ENCODE data around the gene ARHGAP15. TPM values are rescaled to one million over a fixed set of nuclear protein-coding genes. Genes with fewer than 3 reads are reported as not detected.

The ARHGAP15 gene
- total RNA-seq, 1 donor from 2014 or later, result 18.5 TPM

- no peak overlapping the region for H3K27ac ChIP-seq
- no peaks in the 10 kb centered on the region for H3K36me3 ChIP-seq
- no peak overlapping the region for H3K4me3 ChIP-seq
- no peaks in the 10 kb centered on the region for H3K4me1 ChIP-seq
- no peaks in the 10 kb centered on the region for H3K9me3 ChIP-seq
- ATAC-seq (no peak), DNase-seq (no peak)
- intact Hi-C loops (cut with DNase I), result no loop called here
- H3K27me3 ChIP-seq (ENCODE audit: low read depth), result no peaks in the 10 kb centered on the region
- TF ChIP-seq CTCF (IDR thresholded peaks at IDR 0.05), result no peak
Measured at GRCh38 chr2:143463719-143464118, 334.5 kb downstream of the ARHGAP15 start.

DNA sequence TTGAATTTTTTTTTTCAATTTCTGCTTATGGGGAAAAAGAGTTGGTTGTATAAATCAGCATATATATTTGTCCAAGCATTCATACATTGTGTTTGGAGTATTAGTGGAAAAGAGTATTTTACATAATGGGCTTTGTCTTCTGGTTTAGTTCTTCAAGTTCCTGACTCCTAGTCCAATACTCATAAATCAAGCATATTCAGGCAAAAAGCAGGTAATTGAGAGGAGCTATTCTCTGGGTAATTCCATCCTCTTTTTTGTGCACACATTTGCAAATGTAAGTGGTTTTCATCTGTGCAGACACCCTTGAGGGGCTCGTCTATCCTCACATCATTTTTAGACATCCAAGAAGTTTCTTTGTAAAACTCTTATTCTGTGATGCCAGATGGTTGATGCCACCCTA is 337.2 kb downstream of the ARHGAP15 start:
- intact Hi-C loops (cut with DNase I), result no loop called here
- no peak overlapping the region for H3K4me3 ChIP-seq
- H3K36me3 ChIP-seq, result no peaks in the 10 kb centered on the region

GRCh38 chr2:143467011-143467410 is 337.8 kb downstream of the ARHGAP15 start:
- intact Hi-C loops (cut with DNase I), result no loop called here
- Histone ChIP-seq H3K4me1 (no peaks in the 10 kb centered on the region), H3K4me3 (no peak overlapping the region), H3K27me3 (ENCODE audit: low read depth) (no peaks in the 10 kb centered on the region), H3K36me3 (no peaks in the 10 kb centered on the region), H3K27ac (no peak overlapping the region), H3K9me3 (no peaks in the 10 kb centered on the region)
- DNase-seq (no peak), ATAC-seq (no peak)
- no peak for TF ChIP-seq CTCF (IDR thresholded peaks at IDR 0.05)

More for the DNA sequence above, 337.2 kb downstream of the ARHGAP15 start:
- H3K4me1 ChIP-seq, result no peaks in the 10 kb centered on the region
- H3K27ac ChIP-seq, result no peak overlapping the region
- DNase-seq (no peak), ATAC-seq (no peak)
- TF ChIP-seq CTCF (IDR thresholded peaks at IDR 0.05), result no peak
- H3K9me3 ChIP-seq, result no peaks in the 10 kb centered on the region
- no peaks in the 10 kb centered on the region for H3K27me3 ChIP-seq (ENCODE audit: low read depth)

GRCh38 chr2:143468341-143468888 is 339.2 kb downstream of the ARHGAP15 start:
- TF ChIP-seq CTCF (IDR thresholded peaks at IDR 0.05), result no peak
- no peaks in the 10 kb centered on the region for H3K9me3 ChIP-seq
- intact Hi-C loops (cut with DNase I), result no loop called here
- no peaks in the 10 kb centered on the region for H3K27me3 ChIP-seq (ENCODE audit: low read depth)
- H3K27ac ChIP-seq, result no peak overlapping the region
- no peaks in the 10 kb centered on the region for H3K4me1 ChIP-seq
- no peaks in the 10 kb centered on the region for H3K36me3 ChIP-seq
- ATAC-seq (no peak), DNase-seq (no peak)
- no peak overlapping the region for H3K4me3 ChIP-seq

DNA sequence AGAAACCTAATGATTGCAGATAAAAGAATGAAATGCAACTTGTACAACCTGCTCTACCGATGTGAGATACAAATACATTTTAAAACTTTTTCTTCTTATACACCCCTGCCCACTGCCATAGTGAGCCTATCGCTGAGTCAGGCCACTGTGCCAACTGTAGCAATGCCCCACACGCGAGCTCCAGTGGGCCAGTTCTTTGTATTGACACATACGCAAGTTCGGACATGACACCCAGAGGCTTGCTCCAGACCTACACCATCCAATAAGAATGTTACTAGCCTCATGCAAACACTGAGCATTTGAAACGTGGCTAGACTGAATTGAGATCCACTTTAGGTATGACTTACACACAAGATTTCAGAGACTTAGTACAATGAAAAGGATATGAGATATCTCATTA is 340.1 kb downstream of the ARHGAP15 start:
- ATAC-seq (no peak), DNase-seq (no peak)
- intact Hi-C loops (cut with DNase I), result no loop called here
- Histone ChIP-seq H3K4me3 (no peak overlapping the region), H3K9me3 (no peaks in the 10 kb centered on the region), H3K36me3 (no peaks in the 10 kb centered on the region), H3K27me3 (ENCODE audit: low read depth) (no peaks in the 10 kb centered on the region), H3K27ac (no peak overlapping the region), H3K4me1 (peaks cover 5% of the 10 kb centered on the region)
- TF ChIP-seq CTCF (IDR thresholded peaks at IDR 0.05), result no peak

GRCh38 chr2:143471550-143471949 is 342.3 kb downstream of the ARHGAP15 start:
- no peaks in the 10 kb centered on the region for H3K27me3 ChIP-seq (ENCODE audit: low read depth)
- H3K27ac ChIP-seq, result no peak overlapping the region
- no peaks in the 10 kb centered on the region for H3K36me3 ChIP-seq
- peaks cover 15% of the 10 kb centered on the region for H3K4me1 ChIP-seq
- no peaks in the 10 kb centered on the region for H3K9me3 ChIP-seq
- DNase-seq (no peak), ATAC-seq (no peak)
- H3K4me3 ChIP-seq, result no peak overlapping the region
- TF ChIP-seq CTCF (IDR thresholded peaks at IDR 0.05), result no peak
- intact Hi-C loops (cut with DNase I), result no loop called here

Measured in lower lobe of right lung (tissue), 2 donors.